ENCODE results near the gene OR7A5.
"Not testable (repeated sequence)": the region's sequence is repeated elsewhere in the genome, so short reads cannot be mapped to it uniquely, and the experiment has no call there.

OR7A5 gene

DNA sequence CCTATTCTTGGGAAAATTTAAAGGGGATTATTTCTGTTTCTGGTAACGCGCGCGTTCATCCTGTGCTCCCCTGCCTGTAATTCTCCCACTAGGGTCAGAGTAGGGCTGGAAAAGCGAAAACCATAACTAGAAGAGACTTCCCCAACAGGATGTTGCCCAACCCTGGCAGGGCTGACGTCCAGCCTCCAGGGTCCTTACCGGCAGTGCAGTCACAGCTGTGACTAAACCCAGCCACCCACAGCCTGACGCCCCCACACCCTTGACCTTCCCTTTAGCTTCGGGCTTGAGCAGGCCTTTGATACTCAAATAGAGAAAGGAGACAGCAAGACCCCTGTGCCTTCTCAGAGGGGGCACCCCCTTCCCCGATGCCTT, 50.3 kb downstream of the OR7A5 start:
- not testable (repeated sequence) for DNase-seq (ENCODE audit: low spot score)

DNA sequence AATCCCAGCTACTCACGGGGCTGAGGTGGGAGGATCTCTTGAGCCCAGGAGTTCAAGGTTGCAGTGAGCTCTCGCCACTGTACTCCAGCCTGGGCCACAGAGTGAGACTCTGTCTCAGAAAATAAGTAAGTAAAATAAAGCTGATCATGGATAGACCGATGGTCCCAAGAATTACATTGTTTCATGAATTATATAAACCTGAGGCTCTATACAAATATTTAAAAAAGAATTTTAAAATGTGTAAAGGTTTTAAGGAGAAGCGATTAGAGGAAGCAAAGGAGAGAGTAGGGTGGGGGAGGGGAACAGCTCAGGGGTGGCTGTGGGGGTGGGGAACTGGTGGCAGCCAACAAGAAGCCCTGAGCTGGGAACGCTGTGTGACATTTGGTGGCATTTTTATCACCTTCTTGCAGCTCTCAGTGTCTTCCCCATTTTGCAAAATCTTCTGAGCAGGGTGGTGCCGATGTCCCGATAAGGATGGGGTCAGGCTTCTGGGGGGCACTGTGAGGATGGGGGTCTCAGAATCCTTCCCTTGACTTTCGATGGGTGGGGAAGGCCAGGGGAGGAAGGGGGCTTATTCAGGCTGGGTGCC, 51.5 kb downstream of the OR7A5 start:
- DNase-seq (ENCODE audit: low spot score) = not testable (repeated sequence)

DNA sequence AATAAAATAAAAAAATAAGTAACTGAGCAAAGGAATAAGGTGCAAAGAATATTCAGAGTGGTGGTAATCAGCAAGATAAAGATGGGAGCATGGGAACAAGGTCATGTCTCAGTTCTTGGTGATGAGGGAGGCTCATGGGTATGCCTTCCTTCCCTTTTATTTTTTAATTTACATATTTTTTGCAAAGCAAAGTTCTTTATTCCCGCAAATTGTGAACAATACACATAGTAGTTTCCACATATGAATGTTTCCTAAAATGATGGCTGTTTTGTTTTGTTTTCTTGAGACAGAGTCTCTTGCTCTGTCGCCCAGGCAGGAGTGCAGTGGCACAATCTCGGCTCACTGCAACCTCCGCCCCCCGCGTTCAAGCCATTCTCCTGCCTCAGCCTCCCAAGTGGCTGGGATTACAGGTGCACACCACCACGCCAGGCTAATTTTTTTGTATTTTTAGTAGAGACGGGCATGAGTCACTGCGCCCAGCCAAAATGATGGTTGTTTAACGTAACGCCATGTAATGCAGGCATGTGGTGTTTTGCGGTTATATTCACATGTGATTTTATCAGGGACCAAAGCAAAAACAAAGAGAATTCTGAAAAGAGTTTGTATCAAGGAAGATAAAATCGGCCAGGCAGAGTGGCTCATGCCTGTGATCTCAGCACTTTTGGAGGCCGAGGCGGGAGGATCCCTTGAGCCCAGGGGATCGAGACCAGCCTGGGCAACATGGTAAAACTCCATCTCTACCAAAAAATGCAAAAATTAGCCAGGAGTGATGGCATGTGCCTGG, 52.2 kb downstream of the OR7A5 start:
- DNase-seq (ENCODE audit: low spot score) = no peak

DNA sequence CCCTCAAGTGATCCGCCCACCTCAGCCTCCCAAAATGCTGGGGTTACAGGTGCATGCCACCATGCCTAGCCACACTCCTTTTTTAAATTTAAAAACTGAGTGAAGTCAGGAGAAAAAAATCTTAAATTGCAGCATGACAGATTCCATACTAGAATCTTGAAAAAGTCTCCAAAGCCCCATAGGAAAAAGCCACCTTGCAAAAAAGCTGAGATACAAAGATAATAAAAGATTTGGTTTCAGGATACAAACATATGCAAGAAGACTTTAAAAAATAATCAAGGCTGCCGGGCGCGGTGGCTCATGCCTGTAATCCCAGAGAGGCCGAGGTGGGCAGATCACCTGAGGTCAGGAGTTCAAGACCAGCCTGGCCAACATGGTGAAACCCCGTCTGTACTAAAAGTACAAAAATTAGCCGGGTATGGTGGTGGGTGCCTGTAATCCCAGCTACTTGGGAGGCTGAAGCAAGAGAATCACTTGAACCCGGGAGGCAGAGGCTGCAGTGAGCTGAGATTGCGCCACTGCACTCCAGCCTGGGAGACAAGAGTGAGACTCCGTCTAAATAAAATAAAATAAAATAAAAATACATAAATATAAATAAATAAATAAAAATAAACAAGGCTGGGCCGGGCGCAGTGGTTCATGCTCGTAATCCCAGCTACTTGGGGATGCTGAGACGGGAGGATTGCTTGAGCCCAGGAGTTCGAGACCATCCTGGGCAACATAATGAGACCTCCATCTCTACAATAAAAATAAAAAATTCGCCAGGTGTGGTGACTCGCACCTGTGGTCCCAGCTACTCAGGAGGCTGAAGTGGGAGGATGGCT, 53.1 kb downstream of the OR7A5 start:
- not testable (repeated sequence) for DNase-seq (ENCODE audit: low spot score)

DNA sequence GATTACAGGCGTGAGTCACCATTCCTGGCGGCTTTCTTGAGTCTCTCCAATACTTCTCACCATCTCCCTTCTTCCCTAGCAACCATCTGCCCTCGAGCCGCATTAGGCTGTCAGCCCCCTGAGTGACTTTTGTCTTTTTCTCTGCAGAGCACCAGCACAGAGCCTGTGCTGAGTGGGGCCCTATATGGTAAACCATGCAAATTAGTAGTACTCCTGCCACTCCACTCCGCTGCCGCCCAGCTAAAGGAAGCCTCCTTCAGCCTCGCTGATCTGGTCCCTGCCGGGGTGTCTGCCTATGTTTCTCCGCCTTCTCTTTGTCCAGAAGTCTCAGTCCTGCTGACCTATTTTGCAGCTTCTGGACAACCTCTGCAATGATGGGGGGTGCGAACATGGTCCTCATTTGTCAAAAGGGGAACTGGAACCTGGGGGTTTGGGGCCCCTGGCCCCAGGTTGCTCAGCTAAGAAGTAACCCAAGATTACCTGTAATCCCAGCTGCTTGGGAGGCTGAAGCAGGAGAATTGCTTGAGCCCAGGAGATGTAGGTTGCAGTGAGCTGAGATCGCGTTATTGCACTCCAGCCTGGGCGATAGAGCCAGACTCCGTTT, 54.3 kb downstream of the OR7A5 start:
- not testable (repeated sequence) for DNase-seq (ENCODE audit: low spot score)

DNA sequence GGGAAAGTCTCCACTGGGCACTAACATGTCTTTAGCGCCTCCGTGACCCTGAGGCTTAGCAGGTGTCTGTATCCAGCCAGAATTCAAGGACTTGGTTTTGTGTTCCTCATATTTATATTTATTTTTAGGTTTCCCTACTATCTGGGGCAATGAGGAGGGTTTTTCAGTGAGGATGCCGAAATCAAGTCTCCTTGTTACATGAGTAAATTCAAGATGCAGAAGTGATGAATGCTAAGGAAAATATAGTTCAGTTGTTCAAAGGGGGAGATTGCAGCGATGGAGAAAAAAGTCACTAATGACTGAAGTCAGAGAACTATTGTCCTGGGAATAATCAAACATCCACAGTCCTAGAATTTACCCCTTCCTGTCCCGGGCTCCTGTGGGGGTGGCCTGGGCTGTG, 55.8 kb downstream of the OR7A5 start:
- DNase-seq (ENCODE audit: low spot score) = no peak

DNA sequence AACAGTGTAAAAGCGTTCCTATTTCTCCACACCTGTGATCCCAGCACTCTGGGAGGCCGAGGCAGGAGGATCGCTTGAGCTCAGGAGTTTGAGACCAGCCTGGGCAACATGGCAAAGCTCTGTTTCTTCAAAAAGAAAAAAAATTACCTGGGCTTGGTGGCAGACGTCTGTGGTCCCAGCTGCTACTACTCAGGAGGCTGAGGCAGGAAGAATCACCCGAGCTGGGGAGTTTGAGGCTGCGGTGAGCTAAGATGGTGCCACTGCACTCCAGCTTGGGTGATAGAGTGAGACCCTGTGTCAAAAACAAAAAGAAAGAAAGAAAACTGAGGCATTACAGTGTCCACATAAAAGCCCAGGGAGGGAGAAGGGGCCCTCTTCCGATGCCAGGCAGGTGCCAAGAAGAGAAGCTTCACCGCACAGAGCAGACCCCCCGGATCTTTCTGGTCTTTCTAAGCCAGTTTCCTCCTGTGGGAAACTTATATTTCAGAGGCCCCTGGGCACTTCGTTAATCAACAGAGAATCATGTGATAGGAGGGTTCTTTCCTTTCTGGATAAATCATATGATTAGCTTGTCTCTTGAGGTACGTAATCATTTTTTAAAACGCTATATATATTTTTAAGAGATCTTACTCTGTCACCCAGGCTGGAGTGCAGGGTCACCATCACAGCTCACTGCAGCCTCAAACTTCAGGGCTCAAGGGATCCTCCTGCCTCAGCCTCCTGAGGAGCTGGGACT, 56.7 kb downstream of the OR7A5 start, which contains the start of gene ADGRE2:
TSS of gene ADGRE2 (minus strand) at position 451 of the 736 bp plus-strand sequence. CDS start 1,804 bp downstream, outside the sequence.
- DNase-seq (ENCODE audit: low spot score) = not testable (repeated sequence)

DNA sequence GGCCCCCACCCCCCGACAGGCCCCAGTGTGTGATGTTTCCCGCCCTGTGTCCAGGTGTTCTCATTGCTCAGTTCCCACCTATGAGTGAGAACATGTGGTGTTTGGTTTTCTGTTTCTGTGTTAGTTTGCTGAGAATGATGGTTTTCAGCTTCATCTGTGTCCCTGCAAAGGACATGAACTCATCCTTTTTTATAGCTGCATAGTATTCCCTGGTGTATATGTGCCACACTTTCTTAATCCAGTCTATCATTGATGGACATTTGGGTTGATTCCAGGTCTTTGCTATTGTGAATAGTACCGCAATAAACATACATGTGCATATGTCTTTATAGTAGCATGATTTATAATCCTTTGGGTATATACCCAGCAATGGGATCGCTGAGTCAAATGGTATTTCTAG, 57.3 kb downstream of the OR7A5 start:
- DNase-seq (ENCODE audit: low spot score) = not testable (repeated sequence)
